Measurements from ENCODE around the gene FPGS. TPM values are rescaled to one million over a fixed set of nuclear protein-coding genes. Genes with fewer than 3 reads are reported as not detected.

FPGS gene
- total RNA-seq, 2 donors from 2014 or later = 117 TPM

- 90% methylated on average over 21 of the region's 26 CpGs for WGBS
- H3K9me3 ChIP-seq = no peaks in the 10 kb centered on the region
- no peak for TF ChIP-seq CTCF (IDR thresholded peaks at IDR 0.05)
- no peak for TF ChIP-seq POLR2A (IDR thresholded peaks at IDR 0.05)
- TF ChIP-seq POLR2AphosphoS5 (IDR thresholded peaks at IDR 0.05) = no peak
- DNase-seq (ENCODE audit: low spot score) = no peak
- peaks cover 11% of the 10 kb centered on the region for H3K4me1 ChIP-seq (replicated peaks)
- intact Hi-C loops (cut with DNase I) = loop anchor here (5.0 kb wide), 2 partner anchors 129 to 201 kb away; partner anchors contain the start of gene ST6GALNAC4
- no peak overlapping the region for H3K27ac ChIP-seq
- H3K36me3 ChIP-seq = peaks cover 16 to 25% of the 10 kb centered on the region in 2 donors
- H3K4me3 ChIP-seq = no peak overlapping the region
- no peaks in the 10 kb centered on the region for H3K27me3 ChIP-seq (replicated peaks; ENCODE audit: insufficient read depth)
Observed at GRCh38 chr9:127788337-127789011, 14.2 kb upstream of the FPGS start.

- Histone ChIP-seq H3K4me1 (replicated peaks) (peaks cover 17% of the 10 kb centered on the region), H3K36me3 (peaks cover 16 to 25% of the 10 kb centered on the region in 2 donors), H3K27me3 (replicated peaks; ENCODE audit: insufficient read depth) (no peaks in the 10 kb centered on the region), H3K9me3 (no peaks in the 10 kb centered on the region), H3K27ac (no peak overlapping the region), H3K4me3 (no peak overlapping the region)
- TF ChIP-seq POLR2A (IDR thresholded peaks at IDR 0.05) = no peak
- no peak for TF ChIP-seq CTCF (IDR thresholded peaks at IDR 0.05)
- no peak for TF ChIP-seq POLR2AphosphoS5 (IDR thresholded peaks at IDR 0.05)
- WGBS = 86% methylated on average over 25 of the region's 25 CpGs
- DNase-seq (ENCODE audit: low spot score) = no peak
- intact Hi-C loops (cut with DNase I) = loop anchor here (5.0 kb wide), 2 partner anchors 128 to 202 kb away; partner anchors contain the start of gene ST6GALNAC4
Observed at GRCh38 chr9:127789179-127789578, 13.5 kb upstream of the FPGS start.

GRCh38 chr9:127790094-127790855 lies 12.4 kb upstream of the FPGS start:
- H3K27me3 ChIP-seq (replicated peaks; ENCODE audit: insufficient read depth) = no peaks in the 10 kb centered on the region
- no peak for TF ChIP-seq CTCF (IDR thresholded peaks at IDR 0.05)
- no peak for TF ChIP-seq POLR2AphosphoS5 (IDR thresholded peaks at IDR 0.05)
- TF ChIP-seq POLR2A (IDR thresholded peaks at IDR 0.05) = no peak
- no peak overlapping the region for H3K27ac ChIP-seq
- no peak overlapping the region for H3K4me3 ChIP-seq
- H3K9me3 ChIP-seq = no peaks in the 10 kb centered on the region
- DNase-seq (ENCODE audit: low spot score) = no peak
- H3K4me1 ChIP-seq (replicated peaks) = peaks cover 17% of the 10 kb centered on the region
- intact Hi-C loops (cut with DNase I) = no loop called here
- WGBS = 87% methylated on average over 9 of the region's 9 CpGs
- peaks cover 16 to 25% of the 10 kb centered on the region in 2 donors for H3K36me3 ChIP-seq

GRCh38 chr9:127791085-127791484 lies 11.6 kb upstream of the FPGS start:
- no peak for TF ChIP-seq CTCF (IDR thresholded peaks at IDR 0.05)
- TF ChIP-seq POLR2A (IDR thresholded peaks at IDR 0.05) = no peak
- no peak for TF ChIP-seq POLR2AphosphoS5 (IDR thresholded peaks at IDR 0.05)
- Histone ChIP-seq H3K9me3 (no peaks in the 10 kb centered on the region), H3K4me3 (no peak overlapping the region), H3K36me3 (peaks cover 16 to 25% of the 10 kb centered on the region in 2 donors), H3K4me1 (replicated peaks) (peaks cover 17% of the 10 kb centered on the region), H3K27me3 (replicated peaks; ENCODE audit: insufficient read depth) (no peaks in the 10 kb centered on the region), H3K27ac (no peak overlapping the region)
- intact Hi-C loops (cut with DNase I) = no loop called here
- no peak for DNase-seq (ENCODE audit: low spot score)
- 88% methylated on average over 4 of the region's 4 CpGs for WGBS

All from prostate gland (tissue), 2 donors.